Tibial nerve (tissue), 4 donors: Measurements from ENCODE around the gene PLCD4. TPM values are rescaled to one million over a fixed set of nuclear protein-coding genes. Genes with fewer than 3 reads are reported as not detected.
A peak's percentile ranks its signal among the peaks of the same experiment; 100 is the strongest.

Source experiments
- DNase-seq, 2 donors: peaks; one replicate each; pipeline ENCODE4 v3.0.0-alpha.2; 2019; ENCODE audit warnings: low spot score in 2 of 2
- H3K27ac ChIP-seq, 4 donors: fragments of 200-600 bp; sonication (generic) in 3 of 4; one replicate each; pipeline ENCODE4 v1.5.1; 2017 to 2019; ENCODE audit warnings: mild to moderate bottlenecking in 1 of 4
- H3K27me3 ChIP-seq, 2 donors: fragments of 200-600 bp; sonication (generic) in 1 of 2; one replicate each; pipeline versions ENCODE4 v1.5.1 to v1.6.0; 2017 to 2019
- H3K36me3 ChIP-seq, 3 donors: fragments of 200-600 bp; sonication (generic); one replicate each; pipeline ENCODE4 v1.5.1; 2018 to 2019
- H3K4me1 ChIP-seq, 4 donors: fragments of 200-600 bp; sonication (generic) in 3 of 4; one replicate each; pipeline ENCODE4 v1.5.1; 2017 to 2019
- H3K4me3 ChIP-seq, 4 donors: fragments of 200-600 bp; sonication (generic) in 3 of 4; one replicate each; pipeline ENCODE4 v1.5.1; 2017 to 2019; ENCODE audit warnings: mild to moderate bottlenecking in 1 of 4, moderate library complexity in 1 of 4
- H3K9me3 ChIP-seq, 4 donors: fragments of 200-600 bp; sonication (generic) in 3 of 4; one replicate each; pipeline ENCODE4 v1.5.1; 2017 to 2019
- EP300 ChIP-seq, 2 donors: sonication (generic); formaldehyde crosslinking; IDR thresholded peaks; one replicate each; pipeline ENCODE4 v1.6.1; 2017; ENCODE audit warnings: antibody characterized with exemption in 2 of 2, mild to moderate bottlenecking in 1 of 2
- POLR2A ChIP-seq, 2 donors: fragments of 450-650 bp; IDR thresholded peaks; one replicate each; pipeline ENCODE4 v1.6.1; 2017; ENCODE audit warnings: antibody characterized with exemption in 2 of 2, mild to moderate bottlenecking in 2 of 2, moderate library complexity in 2 of 2
- WGBS, 2 donors: methylation state at CpG; one replicate each; pipeline ENCODE4 v1.1.5; 2018; 5-methylcytosine and 5-hydroxymethylcytosine counted together
- total RNA-seq, 4 donors: library from RNA; depleted of rRNA; stranded (reverse); fragments of >200 nt; gene quantifications; one replicate each; pipeline ENCODE4 v1.1.0, GENCODE V29; 2016
- TF ChIP-seq, protein P1 (sequence below), 5 experiments: fragments of 200-600 bp in 3 of 5; fragments of 450-650 bp in 2 of 5; sonication (generic) in 3 of 5; IDR thresholded peaks; one replicate each; pipeline ENCODE4 v1.5.1; 2016 to 2019; ENCODE audit warnings: antibody characterized with exemption in 5 of 5, mild to moderate bottlenecking in 3 of 5, moderate library complexity in 2 of 5

The PLCD4 gene
- total RNA-seq, 4 donors from 2014 or later: 9.2 to 20.1 (median 13.4) TPM

DNA sequence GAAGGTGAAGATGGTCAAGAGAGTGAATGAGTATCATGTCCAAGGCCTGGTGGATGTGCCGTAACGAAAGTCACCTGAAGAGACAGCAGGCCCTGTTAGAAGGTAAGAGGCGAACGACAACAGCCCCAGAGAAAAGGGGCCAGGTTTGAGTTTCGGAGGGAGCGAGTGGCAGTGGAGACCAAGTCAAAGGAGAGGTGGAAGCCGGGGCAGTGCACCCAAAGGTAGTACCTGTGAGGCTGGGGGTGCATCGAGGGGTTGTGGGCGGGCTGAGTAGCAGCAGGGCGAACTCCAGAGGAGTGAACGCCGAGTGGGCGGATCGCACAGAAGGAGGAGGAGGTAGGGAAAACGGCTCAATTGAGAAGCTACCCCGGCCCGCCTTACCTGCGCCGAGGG is 39.9 kb upstream of the PLCD4 start:
- no peak for DNase-seq
- Histone ChIP-seq H3K4me3 (peak overlapping the region; percentile 70 to 90 (median 90)), H3K4me1 (peaks cover 0 to 59% (median 29%) of the 10 kb centered on the region in 4 donors), H3K9me3 (no peaks in the 10 kb centered on the region), H3K36me3 (peaks cover 0 to 12% (median 0%) of the 10 kb centered on the region in 3 donors), H3K27ac (peak overlapping the region; percentile 97 to 99 (median 98)), H3K27me3 (no peaks in the 10 kb centered on the region)
- 1% methylated on average over 19 of the region's 19 CpGs for WGBS, 2 donors
- TF ChIP-seq POLR2A (IDR thresholded peaks at IDR 0.05) (no peak), EP300 (IDR thresholded peaks at IDR 0.05) (no peak)
- TF ChIP-seq, protein P1, sequence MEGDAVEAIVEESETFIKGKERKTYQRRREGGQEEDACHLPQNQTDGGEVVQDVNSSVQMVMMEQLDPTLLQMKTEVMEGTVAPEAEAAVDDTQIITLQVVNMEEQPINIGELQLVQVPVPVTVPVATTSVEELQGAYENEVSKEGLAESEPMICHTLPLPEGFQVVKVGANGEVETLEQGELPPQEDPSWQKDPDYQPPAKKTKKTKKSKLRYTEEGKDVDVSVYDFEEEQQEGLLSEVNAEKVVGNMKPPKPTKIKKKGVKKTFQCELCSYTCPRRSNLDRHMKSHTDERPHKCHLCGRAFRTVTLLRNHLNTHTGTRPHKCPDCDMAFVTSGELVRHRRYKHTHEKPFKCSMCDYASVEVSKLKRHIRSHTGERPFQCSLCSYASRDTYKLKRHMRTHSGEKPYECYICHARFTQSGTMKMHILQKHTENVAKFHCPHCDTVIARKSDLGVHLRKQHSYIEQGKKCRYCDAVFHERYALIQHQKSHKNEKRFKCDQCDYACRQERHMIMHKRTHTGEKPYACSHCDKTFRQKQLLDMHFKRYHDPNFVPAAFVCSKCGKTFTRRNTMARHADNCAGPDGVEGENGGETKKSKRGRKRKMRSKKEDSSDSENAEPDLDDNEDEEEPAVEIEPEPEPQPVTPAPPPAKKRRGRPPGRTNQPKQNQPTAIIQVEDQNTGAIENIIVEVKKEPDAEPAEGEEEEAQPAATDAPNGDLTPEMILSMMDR (IDR thresholded peaks at IDR 0.05): no peak

- peak; percentile 100 for DNase-seq
- Histone ChIP-seq H3K4me3 (peak within 1 kb of the TSS; percentile 70 to 93 (median 90)), H3K27ac (peak within 1 kb of the TSS; percentile 97 to 99 (median 98)), H3K9me3 (no peaks in the 10 kb centered on the region), H3K27me3 (no peaks in the 10 kb centered on the region), H3K4me1 (peaks cover 0 to 57% (median 29%) of the 10 kb centered on the region in 4 donors), H3K36me3 (peaks cover 0 to 9% (median 0%) of the 10 kb centered on the region in 3 donors)
- TF ChIP-seq, protein P1 (IDR thresholded peaks at IDR 0.05): peak in 2 of 5 experiments; percentile 31 to 37
- TF ChIP-seq EP300 (IDR thresholded peaks at IDR 0.05) (peak; percentile 90 to 91), POLR2A (IDR thresholded peaks at IDR 0.05) (peak; percentile 85 to 96)
- 0 to 1% methylated on average over 56 to 76 of the region's 77 CpGs for WGBS, 2 donors
These were observed 39.3 kb upstream of the PLCD4 start, which contains the start of the genes CNOT9 and USP37 for GRCh38 chr2:218568190-218569037. Gene CNOT9, plus strand, starts transcription at chr2:218568839. Its CDS starts 116 bp downstream, at chr2:218568955. Gene USP37, minus strand, starts transcription at chr2:218568351. Its CDS starts 9,698 bp downstream, at chr2:218558653.

- peaks cover 0 to 14% (median 0%) of the 10 kb centered on the region in 3 donors for H3K36me3 ChIP-seq
- TF ChIP-seq EP300 (IDR thresholded peaks at IDR 0.05): no peak
- no peak for TF ChIP-seq POLR2A (IDR thresholded peaks at IDR 0.05)
- TF ChIP-seq, protein P1 (IDR thresholded peaks at IDR 0.05): no peak
- WGBS, 2 donors: 0 to 2% methylated on average over 30 to 31 of the region's 31 CpGs
- no peaks in the 10 kb centered on the region for H3K27me3 ChIP-seq
- H3K4me1 ChIP-seq: peaks cover 0 to 57% (median 29%) of the 10 kb centered on the region in 4 donors
- peak overlapping the region; percentile 97 to 99 (median 98) for H3K27ac ChIP-seq
- peak overlapping the region; percentile 70 to 93 (median 90) for H3K4me3 ChIP-seq
- H3K9me3 ChIP-seq: no peaks in the 10 kb centered on the region
- peak in 1 of 2 donors; percentile 11 for DNase-seq
These were observed 38.7 kb upstream of the PLCD4 start for GRCh38 chr2:218569038-218569431.

GRCh38 chr2:218569661-218570500 is 37.8 kb upstream of the PLCD4 start:
- Histone ChIP-seq H3K9me3 (no peaks in the 10 kb centered on the region), H3K36me3 (peaks cover 0 to 17% (median 0%) of the 10 kb centered on the region in 3 donors), H3K4me1 (peaks cover 0 to 57% (median 29%) of the 10 kb centered on the region in 4 donors), H3K4me3 (peak overlapping the region; percentile 70 to 93 (median 90)), H3K27me3 (no peaks in the 10 kb centered on the region), H3K27ac (peak overlapping the region; percentile 97 to 99 (median 98))
- TF ChIP-seq EP300 (IDR thresholded peaks at IDR 0.05): no peak
- no peak for TF ChIP-seq POLR2A (IDR thresholded peaks at IDR 0.05)
- TF ChIP-seq, protein P1 (IDR thresholded peaks at IDR 0.05): no peak
- no peak for DNase-seq
- WGBS, 2 donors: 3 to 4% methylated on average over 10 of the region's 10 CpGs
